Stomach smooth muscle (tissue), 2 donors: ENCODE data around the gene S100A9.
"Not testable (repeated sequence)": the region's sequence is repeated elsewhere in the genome, so short reads cannot be mapped to it uniquely, and the experiment has no call there.

ENCODE experiments used
- H3K27ac ChIP-seq: one replicate; pipeline ENCODE4 v1.7.0; 2013; ENCODE audit warnings: mild to moderate bottlenecking, low read length, inconsistent platforms
- H3K27me3 ChIP-seq, 2 donors: one replicate each; pipeline ENCODE4 v1.7.0; 2013; ENCODE audit warnings: low read length in 2 of 2; ENCODE audit not compliant: insufficient read depth in 2 of 2, control insufficient read depth in 1 of 2
- H3K36me3 ChIP-seq, 2 donors: one replicate each; pipeline ENCODE4 v1.7.0; 2013; ENCODE audit warnings: low read length in 2 of 2; ENCODE audit not compliant: control insufficient read depth in 2 of 2, insufficient read depth in 2 of 2
- H3K4me1 ChIP-seq: one replicate; pipeline ENCODE4 v1.7.0; 2013; ENCODE audit warnings: low read length; ENCODE audit not compliant: control insufficient read depth, insufficient read depth
- H3K4me3 ChIP-seq, 2 donors: one replicate each; pipeline ENCODE4 v1.7.0; 2013; ENCODE audit warnings: low read length in 2 of 2
- H3K9ac ChIP-seq, 2 donors: one replicate each; pipeline ENCODE4 v1.7.0; 2013; ENCODE audit warnings: low read length in 2 of 2, mild to moderate bottlenecking in 1 of 2
- H3K9me3 ChIP-seq, 2 donors: one replicate each; pipeline ENCODE4 v1.7.0; 2013; ENCODE audit warnings: low read length in 2 of 2; ENCODE audit not compliant: control insufficient read depth in 2 of 2
- donor health status: healthy.
- donor health status: Pancreatic carcinoma.

Gene S100A9

DNA sequence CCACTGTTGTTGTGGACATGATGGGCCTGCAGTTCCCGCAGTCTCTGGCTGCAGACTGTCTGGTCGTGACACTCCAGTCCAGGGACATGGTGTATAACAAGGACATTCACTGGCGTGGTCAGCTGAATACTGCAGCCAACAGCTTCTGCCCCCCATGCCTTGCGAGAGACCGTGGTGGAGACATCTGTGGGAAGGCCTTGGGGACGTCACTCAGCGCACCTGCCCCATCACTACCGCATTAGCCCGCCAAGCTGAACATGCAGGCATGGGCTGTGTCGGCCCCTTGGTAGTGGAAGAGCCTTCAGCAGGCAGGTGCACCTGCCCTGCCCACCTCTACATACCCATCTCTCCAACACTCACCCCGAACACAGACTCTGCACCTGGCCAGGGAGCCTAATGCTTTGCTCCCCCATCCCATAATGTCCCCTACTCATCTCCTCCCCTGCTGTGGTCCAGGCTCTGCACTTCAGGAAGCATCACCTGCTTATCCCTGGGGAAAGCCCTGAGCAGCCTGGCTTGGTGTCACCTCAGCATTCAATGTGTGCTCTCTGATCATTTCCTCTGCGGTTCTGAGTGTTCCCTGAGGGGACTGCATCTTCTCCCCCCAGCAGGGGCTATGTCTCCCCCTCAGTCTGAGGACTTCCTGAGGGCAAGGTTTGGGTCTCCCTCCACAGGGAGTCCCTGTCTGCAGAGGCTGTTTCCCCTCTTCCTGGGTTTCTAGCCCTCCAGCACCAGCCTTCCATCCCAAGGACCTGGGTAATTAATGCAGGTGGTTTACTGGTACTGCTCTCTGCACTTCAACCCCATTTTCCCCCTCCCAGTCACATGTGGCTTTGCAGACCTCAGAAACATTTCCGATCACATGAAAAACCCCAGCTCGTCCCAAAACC, 12.2 kb upstream of the S100A9 start:
- Histone ChIP-seq H3K27ac (no peak overlapping the region), H3K9me3 (no peaks in the 10 kb centered on the region), H3K27me3 (peaks cover 4 to 17% of the 10 kb centered on the region in 2 donors), H3K36me3 (no peaks in the 10 kb centered on the region), H3K9ac (no peak overlapping the region), H3K4me1 (no peaks in the 10 kb centered on the region), H3K4me3 (no peak overlapping the region)

DNA sequence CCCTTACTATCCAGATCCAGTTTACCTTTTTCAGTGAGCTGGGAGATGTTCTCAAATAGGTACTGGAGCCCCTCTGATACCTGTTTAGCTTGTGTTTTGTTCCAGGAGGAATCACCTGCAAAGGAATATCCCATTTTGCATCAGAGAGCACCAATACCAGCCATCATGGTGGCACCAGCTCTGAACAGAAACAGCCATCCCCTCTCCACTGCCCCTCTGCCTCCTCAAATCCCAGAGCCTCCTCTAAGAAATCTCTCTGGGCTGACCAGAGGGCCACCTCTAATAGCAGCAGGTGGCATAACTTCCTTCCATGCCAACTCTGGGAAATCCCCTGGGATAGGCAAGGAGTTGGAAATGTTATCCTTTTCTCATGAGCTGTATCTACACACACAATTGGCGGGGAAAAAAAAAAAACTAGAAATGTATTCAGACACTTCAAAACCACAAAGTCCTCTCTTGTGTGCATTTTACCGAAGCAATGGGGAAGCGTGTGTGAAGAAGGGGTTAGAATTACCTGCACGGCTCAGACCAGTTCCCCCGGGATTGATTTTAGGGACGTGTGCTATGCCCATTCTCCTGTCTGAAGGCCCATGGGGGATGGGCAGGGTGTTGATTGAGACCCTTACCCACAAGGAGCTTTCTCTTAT, 11.5 kb upstream of the S100A9 start:
- H3K9me3 ChIP-seq = no peaks in the 10 kb centered on the region
- no peak overlapping the region for H3K4me3 ChIP-seq
- peaks cover 4 to 17% of the 10 kb centered on the region in 2 donors for H3K27me3 ChIP-seq
- no peak overlapping the region for H3K9ac ChIP-seq
- H3K36me3 ChIP-seq = no peaks in the 10 kb centered on the region
- H3K4me1 ChIP-seq = no peaks in the 10 kb centered on the region
- H3K27ac ChIP-seq = no peak overlapping the region

DNA sequence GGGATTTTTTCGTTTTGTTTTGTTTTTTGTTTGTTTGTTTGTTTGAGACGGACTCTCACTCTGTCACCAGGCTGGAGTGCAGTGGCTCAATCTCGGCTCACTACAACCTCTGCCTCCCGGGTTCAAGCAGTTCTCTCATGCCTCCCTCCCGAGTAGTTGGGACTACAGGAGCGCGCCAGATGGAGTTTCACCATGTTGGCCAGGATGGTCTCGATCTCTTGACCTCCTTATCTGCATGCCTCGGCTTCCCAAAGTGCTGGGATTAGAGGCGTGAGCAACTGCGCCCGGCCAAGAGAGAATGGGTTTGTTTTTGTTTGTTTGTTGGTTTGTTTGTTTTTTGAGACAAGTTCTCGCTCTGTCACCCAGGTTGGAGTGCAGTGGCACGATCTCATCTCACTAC, 10.6 kb upstream of the S100A9 start:
- H3K36me3 ChIP-seq, H3K9me3 ChIP-seq, H3K27ac ChIP-seq, H3K4me1 ChIP-seq, H3K4me3 ChIP-seq, H3K9ac ChIP-seq: not testable (repeated sequence)
- peaks cover 4 to 17% of the 10 kb centered on the region in 2 donors for H3K27me3 ChIP-seq

DNA sequence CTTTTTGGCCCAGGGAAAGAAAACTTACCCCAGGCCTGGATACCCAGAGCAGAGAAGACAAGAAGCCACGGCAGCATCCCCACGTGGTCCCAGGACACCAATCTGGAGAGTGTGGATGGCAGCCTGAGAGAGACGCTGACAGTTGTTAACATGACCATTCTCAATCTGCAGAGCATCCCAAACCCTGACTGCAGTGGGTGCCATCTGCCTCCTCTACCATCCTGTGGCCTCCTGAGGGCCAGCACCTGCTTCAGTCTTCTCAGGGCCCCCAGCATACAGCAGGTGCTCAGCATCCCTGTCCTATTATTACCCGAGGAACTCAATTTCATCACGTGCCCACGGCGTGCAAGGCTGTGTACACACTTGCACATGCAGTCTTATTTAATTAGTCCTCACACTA, 9.8 kb upstream of the S100A9 start:
- Histone ChIP-seq H3K4me1 (no peaks in the 10 kb centered on the region), H3K9ac (no peak overlapping the region), H3K9me3 (no peaks in the 10 kb centered on the region), H3K27ac (no peak overlapping the region), H3K4me3 (no peak overlapping the region), H3K27me3 (peaks cover 4 to 17% of the 10 kb centered on the region in 2 donors), H3K36me3 (no peaks in the 10 kb centered on the region)

DNA sequence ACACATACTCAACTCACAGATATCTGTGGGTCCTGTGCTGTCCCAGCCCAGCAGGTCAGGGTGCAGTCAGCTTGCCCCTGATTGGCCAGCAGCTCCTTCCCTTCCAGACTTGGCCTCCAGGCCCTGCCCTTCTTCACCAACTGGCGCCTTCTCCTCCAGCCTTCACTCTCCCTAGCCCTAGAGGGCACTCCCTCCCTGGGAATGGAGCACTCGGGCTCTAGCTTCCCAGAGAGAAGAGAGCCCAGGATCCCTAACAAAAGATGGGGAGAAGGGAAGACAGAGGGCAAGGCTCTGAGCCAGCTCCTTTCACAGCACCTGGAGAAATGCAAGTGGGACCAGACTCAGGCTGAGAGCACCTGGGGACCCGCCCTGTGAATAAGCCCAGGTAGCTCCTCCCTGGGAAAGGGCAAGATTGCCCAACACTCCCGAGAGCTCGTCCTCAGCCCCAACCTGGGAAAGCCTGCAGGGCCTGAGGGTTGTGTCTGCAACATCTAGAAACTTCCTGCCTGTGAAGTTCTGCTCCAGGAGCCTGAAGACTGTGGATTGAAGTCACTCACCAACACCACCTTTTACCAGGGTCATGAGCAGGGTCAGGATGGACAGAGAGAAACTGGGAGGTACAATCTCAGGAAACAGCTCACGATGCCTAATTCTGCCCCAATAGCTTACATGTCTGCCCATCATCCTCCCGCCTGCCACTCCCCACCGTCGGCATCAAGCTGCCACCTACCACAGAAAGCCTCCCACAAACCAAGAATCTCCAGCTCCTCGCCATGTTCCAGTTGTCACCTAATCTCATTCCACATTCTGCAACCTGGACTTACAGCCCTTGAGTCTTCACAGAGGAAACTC, 8.9 kb upstream of the S100A9 start, which contains the start of gene PGLYRP4:
TSS of gene PGLYRP4 (minus strand) at position 331 of the 852 bp plus-strand sequence. CDS start 909 bp downstream, outside the sequence.
- Histone ChIP-seq H3K9me3 (no peaks in the 10 kb centered on the region), H3K27ac (no peak within 1 kb of the TSS), H3K9ac (no peak within 1 kb of the TSS), H3K36me3 (no peaks in the 10 kb centered on the region), H3K4me3 (no peak within 1 kb of the TSS), H3K4me1 (no peaks in the 10 kb centered on the region), H3K27me3 (peaks cover 4 to 20% of the 10 kb centered on the region in 2 donors)

DNA sequence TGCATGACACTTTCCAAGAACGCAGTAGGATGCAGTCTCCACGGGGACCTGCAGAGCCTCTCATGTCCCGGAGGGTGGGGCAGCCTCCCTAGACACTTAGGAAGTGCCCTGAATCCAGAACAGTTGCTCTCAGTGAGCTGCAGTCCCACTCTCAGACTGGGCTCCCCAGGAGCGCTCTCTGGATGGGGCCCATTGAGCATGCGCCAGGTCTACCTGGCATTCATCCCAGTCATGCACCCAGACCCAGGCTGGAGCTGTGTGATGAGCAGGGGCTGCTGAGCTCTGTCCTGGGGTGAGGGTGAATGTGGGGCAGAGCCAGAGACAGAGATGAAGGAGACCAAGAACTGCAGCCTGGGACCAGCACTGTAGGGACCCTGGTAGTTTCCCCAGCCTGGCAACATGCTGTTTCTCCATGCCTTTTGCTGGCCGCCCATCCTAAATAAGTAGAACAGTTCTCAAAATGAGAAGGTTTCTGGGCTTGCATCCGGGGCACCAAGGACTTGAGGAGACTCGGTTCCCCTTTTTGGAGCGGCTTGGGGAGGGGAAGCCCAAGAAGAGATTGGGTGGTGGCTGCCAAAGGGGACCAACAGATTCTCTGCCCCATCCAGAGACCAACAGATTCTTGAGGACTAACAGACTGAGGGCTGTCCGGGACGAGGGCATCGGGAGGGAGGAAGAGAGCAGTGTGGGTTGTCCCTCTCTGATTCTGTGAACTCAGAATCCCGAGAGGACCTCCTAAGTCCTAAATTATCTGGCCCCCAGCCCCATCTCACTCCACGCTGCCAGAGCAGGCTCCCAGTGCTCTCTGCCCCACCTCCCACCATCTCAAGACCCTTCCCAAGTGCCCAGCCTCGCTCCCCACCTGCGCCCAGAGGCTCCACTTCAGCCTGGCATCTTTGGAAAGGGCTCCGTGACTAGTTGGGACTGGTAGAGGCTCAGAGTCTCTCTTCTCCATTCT, 8.0 kb upstream of the S100A9 start:
- no peaks in the 10 kb centered on the region for H3K36me3 ChIP-seq
- H3K4me1 ChIP-seq = no peaks in the 10 kb centered on the region
- H3K27ac ChIP-seq = no peak overlapping the region
- H3K4me3 ChIP-seq = no peak overlapping the region
- peaks cover 4 to 18% of the 10 kb centered on the region in 2 donors for H3K27me3 ChIP-seq
- H3K9me3 ChIP-seq = no peaks in the 10 kb centered on the region
- no peak overlapping the region for H3K9ac ChIP-seq

DNA sequence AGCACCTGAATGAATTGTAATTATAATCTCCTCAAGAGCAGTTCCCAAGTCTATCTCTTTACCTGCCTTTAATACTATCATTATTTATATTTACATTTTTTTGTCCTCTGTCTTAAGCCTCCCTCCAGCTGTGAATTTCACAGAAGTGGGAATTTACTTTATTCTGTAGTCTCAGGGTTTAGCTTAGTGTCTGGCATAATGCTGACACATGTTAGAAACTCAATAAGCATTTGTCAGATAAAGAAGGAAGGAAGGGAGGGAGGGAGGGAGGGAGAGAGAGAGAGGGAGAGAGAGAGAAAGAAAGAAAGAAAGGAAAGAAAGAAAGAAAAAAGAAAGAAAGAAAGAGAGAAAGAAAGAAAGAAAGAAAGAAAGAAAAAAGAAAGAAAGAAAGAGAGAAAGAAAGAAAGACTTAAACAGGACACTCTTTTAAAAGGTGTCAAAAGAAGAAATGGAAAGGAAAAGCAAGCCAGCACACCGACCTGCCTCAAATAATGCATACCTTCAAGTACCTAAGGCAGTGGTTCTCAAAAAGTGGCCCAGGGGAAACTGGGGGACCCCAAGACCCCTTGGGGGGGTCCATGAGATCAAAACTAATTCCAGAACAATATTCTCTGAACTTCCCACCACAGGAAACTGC, 7.2 kb upstream of the S100A9 start:
- Histone ChIP-seq H3K27ac (no peak overlapping the region), H3K9me3 (no peaks in the 10 kb centered on the region), H3K9ac (no peak overlapping the region), H3K27me3 (peaks cover 4 to 15% of the 10 kb centered on the region in 2 donors), H3K4me3 (no peak overlapping the region), H3K4me1 (no peaks in the 10 kb centered on the region), H3K36me3 (no peaks in the 10 kb centered on the region)

DNA sequence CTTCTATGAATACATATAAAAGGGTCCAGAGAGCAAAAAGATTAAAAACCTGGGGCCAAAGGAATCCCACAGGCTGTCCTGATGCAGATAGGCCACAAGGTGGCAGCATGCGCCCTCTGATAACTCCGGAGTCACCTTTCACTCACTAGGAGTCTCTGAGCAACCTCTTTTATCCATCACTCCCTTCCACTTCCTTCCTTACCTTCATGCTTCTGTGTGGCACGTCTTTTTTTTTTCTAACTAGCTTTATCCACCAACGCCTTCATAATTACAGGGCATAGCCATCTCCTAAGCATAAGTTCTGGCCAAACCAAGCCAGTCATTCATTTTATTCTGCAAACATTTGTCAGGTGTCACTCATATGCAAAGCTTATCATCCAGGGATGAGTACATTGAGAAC, 5.1 kb upstream of the S100A9 start:
- Histone ChIP-seq H3K36me3 (no peaks in the 10 kb centered on the region), H3K9ac (no peak overlapping the region), H3K4me3 (no peak overlapping the region), H3K4me1 (no peaks in the 10 kb centered on the region), H3K27ac (no peak overlapping the region), H3K9me3 (no peaks in the 10 kb centered on the region), H3K27me3 (peaks cover 4 to 13% of the 10 kb centered on the region in 2 donors)

DNA sequence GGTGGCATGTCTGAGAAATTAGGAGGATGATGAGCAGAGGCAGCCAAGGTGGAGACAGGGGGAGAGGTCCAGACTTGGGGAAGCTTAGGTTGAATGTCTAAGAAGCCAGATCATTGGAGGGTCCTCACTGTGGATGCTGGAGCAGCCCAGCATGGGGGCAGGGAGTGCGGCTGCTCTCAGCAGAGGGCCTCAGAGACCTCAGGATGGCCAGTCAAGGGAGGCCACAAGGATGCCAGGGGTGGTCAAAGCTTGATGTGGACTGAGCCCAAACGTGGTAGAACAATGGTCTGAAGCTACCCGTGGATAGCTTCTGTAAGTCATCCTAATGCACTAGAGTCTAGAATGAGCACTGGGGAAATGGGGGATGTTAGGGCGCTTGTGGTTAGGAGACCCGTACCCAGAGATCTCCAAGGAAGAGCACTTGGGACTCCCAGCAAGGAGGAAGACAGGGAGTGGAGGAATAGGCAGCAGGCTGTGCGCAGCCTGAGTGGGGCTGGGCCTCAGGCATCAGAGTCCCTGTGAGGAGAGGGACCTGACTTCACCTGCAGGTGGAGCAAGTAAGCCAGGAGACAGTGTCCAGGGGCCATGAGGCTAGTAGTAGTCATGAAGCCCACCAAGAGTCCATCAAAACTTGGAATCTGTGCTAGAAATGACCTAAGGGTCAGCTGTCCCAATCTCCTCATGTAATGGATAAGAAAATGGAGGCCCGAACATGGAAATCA, 4.3 kb upstream of the S100A9 start:
- Histone ChIP-seq H3K27me3 (peaks cover 4 to 8% of the 10 kb centered on the region in 2 donors), H3K4me3 (no peak overlapping the region), H3K27ac (no peak overlapping the region), H3K9ac (no peak overlapping the region), H3K9me3 (no peaks in the 10 kb centered on the region), H3K4me1 (no peaks in the 10 kb centered on the region), H3K36me3 (no peaks in the 10 kb centered on the region)
